ENCODE measurements around the gene TRAPPC6A.
"Not testable (repeated sequence)": the region's sequence is repeated elsewhere in the genome, so short reads cannot be mapped to it uniquely, and the experiment has no call there.

The TRAPPC6A gene

DNA sequence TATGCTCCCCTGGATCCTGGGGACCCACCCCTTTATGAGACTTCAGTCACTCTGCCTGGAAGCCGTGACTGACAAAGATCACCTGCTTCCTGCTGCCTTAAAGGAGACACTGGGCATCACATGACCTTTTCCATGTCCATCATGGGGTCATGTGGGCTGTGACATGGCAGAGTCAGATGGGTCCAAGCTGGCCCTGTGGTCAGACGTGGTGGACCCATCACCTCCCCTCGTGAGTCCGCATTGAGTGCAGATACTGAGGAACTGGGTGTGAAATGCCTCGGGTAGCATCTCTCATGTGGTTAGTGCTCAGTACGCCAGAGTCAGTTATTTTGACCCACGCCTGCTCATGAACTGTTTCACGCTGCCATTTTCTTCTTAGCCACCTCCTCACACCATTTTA, 44.4 kb downstream of the TRAPPC6A start:
- H3K4me3 ChIP-seq (ENCODE audit: low read depth, low read length), result no peak overlapping the region

DNA sequence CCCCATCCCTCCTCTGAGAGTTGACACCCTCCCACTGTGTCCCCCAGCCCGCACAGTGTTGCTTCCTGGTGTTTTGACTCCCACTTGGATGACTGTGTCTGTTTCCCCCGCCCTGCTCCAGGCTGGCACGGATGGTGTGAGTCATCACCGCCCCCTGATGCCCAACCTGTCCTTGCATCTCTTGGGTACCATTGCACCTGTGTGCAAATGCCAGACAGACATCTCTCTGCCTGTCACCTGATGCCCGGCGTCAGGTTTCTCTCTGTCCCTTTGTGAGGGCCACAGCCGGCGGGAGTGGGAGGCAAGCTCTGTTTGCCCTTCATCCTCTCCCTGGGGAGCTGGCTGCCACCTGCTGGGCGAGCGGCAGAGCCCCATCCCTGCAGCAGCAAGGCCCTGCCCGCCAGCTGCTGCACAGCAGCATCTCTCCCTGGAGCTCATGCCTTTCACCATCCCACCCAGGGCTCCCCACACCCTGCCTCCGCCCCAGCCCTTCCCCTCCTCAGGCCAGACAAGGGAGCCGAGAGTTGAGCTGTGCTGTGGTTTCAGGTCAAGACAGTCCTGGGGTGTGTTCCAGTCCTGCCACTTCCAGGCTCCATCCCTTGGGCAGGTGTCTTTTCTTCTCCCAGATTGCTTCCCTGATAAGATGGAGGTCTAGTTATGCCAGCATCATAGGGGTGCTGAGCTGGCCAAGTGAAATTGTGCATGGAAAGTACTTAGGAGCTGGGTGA, 47.0 kb downstream of the TRAPPC6A start:
- H3K4me3 ChIP-seq (ENCODE audit: low read depth, low read length), result no peak overlapping the region

DNA sequence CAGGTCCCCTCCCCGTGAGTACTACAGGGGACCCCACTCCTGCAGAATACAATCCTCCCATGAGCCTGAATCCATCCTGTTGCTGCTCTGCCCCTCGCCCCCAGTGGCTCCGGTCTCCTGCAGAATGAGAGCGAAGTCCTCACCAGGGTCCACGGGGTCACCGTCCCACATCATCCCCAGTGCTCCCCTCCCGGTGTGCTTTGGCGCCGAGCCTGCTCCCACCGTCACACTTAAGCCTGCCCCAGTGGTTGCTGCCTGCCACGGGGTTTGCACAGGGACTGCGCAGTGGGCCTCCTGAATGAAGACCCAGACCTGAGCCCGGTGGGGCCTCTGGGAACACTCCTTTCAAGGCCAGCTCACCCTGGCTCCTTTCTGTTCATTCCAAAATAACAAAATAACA, 47.8 kb downstream of the TRAPPC6A start:
- no peak overlapping the region for H3K4me3 ChIP-seq (ENCODE audit: low read depth, low read length)

DNA sequence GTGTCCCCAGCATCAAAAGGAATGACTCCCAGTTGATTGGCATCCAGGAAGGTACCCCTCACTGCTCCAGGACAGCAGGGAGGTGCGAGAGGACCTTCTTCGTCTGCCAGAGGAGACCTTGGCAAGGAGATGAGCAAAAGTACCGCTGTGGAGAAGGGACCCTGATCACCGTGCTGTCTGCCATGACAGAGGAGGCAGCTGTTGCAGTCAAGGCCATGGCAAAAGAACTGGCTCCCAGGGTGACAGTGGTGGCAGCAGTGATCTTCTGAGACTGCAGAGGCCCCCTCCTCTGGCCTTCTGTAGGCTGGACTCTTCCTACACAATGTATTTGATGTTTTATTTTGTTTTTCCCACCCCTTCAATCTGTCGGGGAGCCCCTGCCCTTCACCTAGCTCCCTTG, 49.2 kb downstream of the TRAPPC6A start:
- H3K4me3 ChIP-seq (ENCODE audit: low read depth, low read length), result no peak overlapping the region

DNA sequence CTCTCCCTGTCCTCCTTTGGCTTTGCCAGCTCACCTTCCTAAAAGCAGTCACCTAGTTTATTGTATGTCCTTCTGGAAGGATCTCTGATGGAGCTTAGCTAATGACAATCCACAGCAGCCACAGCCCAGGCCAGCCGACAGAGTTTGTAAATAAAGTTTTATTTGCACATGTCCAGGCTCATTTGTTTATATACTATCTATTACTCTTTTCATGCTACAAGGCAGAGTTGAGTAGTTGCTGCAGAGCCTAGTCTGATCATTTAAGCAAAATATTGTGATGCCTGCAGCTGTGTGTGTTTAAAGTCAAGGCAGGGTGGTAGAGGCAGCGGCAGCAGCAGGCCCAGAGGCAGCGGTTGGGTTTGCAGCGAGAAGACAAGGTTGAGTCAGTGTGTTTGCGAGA, 49.9 kb downstream of the TRAPPC6A start:
- no peak overlapping the region for H3K4me3 ChIP-seq (ENCODE audit: low read depth, low read length)

DNA sequence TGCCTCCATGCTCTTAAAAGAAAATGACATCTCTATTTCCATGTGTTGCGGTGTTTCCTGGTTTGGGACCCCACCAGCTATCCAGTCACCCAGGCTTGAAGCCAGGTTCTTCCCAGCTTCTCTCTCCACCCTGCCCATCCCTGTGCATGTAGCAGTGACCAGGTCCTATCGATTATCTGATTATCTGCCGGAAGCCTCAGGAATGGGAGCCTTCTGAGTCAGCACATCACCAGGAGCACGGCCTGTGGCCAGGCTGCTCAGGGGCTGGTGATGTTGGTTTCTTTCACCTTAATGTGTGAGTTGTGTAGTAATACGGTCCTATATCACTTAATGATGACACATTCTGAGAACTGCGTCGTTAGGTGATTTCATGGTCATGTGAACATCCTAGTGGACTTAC, 51.4 kb downstream of the TRAPPC6A start:
- H3K4me3 ChIP-seq (ENCODE audit: low read depth, low read length), result no peak overlapping the region

DNA sequence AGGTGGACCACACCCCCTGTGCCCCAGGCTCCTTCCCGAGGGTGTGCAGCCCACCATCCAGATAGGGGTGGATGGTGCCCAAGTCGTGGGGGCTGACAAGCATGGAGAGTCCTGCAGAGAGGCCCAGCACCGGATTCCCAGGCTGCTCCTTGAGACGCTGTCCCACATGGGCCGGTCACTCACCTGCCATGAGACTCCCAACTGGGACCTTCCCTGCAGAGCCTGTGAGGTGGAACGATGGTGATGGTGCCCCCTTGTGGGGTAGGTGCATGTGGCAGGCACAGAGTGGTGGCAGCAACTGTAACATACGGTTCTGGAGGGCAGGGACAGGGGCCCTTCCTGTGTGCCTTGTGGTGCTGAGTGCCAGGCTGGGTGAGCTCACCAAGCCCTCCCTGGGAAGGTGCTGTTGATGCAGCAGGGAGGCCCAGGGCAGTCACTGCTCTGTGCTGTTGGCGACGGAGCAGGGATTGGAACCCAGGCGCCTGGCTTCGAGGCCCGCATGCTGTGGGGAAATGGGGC, 52.0 kb downstream of the TRAPPC6A start:
- H3K4me3 ChIP-seq (ENCODE audit: low read depth, low read length), result no peak overlapping the region

DNA sequence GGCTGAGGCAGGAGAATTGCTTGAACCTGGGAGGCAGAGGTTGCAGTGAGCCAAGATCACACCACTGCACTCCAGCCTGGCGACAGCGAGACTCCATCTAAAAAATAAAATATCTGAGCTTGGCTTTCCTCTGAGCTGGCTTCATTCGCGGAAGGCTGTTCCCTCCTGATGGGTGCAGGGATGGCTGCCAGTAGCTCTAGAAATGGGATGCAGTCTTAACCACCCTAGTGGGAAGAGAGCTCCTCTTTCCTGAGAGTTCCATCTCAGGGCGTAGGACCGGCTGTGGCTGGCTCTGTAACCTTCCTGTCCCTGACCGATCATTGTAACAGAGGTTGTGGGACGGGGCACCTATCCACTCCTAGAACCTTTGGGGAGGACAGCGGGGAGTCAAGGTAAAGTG, 52.7 kb downstream of the TRAPPC6A start:
- H3K4me3 ChIP-seq (ENCODE audit: low read depth, low read length), result no peak overlapping the region

DNA sequence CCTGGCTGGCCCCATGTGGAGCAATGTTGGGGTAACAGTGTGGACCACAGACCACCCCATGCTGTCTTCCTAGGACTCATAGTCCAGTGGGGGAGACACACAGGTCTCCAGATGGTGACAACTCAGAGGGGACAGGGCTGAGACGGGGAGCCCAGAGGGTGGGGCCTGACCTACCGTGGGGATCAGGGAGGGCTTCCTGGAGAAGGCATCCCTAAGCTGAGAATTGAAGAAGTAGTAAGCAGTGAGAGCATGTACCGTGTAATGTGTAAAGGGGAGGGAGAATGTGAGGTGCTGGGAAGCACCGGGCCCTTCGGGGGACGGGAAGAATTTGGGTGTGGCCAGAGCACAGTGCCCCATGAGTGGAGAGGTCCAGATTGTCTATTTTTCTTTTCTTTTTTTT, 54.0 kb downstream of the TRAPPC6A start:
- no peak overlapping the region for H3K4me3 ChIP-seq (ENCODE audit: low read depth, low read length)

DNA sequence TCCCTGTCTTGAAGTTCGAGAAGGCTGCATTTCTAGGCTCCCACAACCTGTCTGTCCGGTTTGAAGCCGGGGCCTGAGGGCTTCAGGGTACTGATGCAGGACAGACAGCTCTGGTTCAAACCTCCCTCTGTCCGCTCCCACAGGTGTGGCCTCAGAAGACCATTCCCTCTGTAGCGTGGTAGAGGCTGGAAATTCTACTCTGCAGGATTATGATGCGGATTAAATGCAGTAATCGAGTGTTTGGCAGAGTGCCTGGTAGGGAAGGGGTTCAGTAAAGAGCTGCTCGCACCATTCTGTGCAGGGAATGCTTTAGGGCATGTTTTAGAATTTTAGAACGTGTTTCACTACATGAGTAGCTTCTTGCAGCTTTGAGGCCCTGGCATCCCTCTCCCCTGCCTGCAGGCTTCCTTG, 54.6 kb downstream of the TRAPPC6A start:
- no peak overlapping the region for H3K4me3 ChIP-seq (ENCODE audit: low read depth, low read length)

DNA sequence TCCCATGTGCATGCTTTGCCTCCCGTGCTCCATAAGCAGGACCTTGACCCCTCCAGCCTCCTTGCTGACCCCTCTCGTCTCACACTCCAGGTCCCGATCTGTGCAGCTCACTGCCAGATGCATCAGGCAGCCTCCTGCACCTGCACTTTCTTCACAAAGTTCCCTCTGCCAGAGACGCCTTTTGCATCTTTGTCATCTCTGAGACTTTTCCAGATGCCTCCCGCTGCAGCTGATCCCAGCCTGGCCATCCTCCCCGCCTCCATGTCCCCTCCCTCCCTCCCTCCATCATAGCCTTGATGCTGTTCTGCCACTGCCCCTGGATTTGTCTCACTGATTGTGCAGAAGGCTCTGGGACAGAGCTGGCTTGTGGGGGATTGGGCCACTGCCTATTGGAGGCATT, 55.2 kb downstream of the TRAPPC6A start:
- no peak overlapping the region for H3K4me3 ChIP-seq (ENCODE audit: low read depth, low read length)

DNA sequence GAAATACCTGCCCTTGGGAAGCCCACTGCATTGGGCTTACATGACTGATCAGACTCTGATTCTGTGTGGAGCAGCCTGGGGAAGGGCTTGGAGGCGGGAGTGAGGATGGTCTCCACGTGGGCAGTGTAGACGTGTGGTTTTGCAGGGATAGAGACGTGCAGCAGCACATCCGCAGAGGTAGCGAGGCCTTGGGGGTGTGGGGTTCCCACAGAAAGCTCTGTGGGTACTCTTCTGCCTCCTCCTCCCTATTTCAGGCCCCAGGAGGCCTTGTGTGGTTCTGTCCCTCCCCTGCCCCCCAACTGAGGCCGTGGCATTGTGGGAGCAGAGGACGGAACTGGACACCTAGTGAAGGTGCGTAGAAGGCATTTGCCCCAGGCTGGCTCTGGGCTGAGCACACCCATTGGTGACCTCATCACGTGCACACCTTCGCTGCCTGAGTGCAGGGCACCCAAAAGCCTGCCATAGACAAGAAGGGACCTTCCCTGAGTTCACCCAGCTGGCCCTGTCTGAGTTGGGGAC, 56.2 kb downstream of the TRAPPC6A start:
- no peak overlapping the region for H3K4me3 ChIP-seq (ENCODE audit: low read depth, low read length)

DNA sequence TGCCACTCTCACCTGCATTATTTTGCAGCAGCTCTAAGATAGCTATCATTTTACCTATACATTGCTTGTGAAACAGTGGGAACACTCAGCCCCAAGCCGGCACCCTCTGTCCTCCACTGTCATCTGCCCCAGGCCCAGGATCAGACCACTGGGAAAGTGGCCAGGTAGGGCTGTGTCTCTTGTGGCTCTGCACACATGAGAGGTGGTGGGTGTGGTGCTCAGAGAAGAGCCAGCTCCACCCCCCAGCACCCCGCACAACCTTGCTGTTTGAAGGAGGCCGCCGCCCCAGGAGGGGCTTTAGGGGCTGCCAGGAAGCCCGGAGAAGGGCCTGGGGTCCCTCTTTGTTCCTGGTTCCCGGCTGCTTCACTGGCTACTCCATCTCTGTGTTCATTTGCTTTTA, 58.5 kb downstream of the TRAPPC6A start:
- H3K4me3 ChIP-seq (ENCODE audit: low read depth, low read length), result no peak overlapping the region

DNA sequence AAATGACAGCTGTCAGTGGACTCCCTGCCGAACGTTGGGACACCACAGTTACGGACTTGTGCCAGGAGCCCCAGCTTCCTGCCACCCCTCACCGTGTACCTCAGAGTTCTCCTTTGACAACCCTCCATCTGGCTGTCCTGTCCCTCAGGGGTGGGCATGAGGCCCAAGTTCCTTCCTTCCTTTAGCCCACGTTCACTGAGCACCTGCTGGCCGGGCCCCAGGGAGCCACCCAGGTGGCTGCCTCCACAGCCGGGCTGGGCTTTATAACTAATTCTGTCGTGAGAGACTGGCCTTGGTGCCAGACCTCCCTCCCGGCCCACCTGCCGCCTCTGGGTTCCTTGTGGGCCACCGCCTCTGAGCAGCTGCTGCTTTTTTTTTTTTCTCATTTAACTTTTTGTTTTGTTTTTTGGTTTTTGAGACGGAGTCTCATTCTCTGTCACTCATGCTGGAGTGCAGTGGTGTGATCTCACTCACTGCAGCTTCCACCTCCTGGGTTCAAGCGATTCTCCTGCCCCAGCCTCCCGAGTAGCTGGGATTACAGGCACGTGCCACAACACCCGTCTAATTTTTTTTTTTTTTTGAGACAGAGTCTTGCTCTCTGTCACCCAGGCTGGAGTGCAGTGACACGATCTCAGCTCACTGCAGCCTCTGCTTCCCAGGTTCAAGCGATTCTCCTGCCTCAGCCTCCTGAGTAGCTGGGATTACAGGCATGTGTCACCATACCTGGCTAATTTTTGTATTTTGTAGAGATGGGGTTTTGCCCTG, 59.3 kb downstream of the TRAPPC6A start:
- H3K4me3 ChIP-seq (ENCODE audit: low read depth, low read length), result not testable (repeated sequence)

DNA sequence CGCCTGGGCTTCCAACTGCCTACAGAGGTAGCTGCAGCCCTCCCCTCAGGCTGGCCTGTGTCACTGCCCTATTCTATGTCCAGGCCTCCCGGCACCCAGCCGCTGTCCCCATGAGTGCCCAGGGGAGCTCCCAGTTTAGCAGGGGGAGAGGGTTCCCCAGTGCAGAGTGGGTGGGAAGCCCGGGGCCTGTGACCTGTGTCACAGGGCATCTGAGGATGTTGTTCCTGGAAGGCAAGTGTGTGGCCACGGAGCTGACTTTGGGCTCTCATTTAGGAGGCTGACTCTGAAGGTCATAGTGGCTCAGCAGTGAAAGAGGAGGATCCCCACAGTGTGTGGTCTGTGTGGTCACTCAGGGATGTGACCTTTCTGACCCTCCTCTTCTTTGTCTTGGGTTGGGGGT, 59.9 kb downstream of the TRAPPC6A start:
- no peak overlapping the region for H3K4me3 ChIP-seq (ENCODE audit: low read depth, low read length)

DNA sequence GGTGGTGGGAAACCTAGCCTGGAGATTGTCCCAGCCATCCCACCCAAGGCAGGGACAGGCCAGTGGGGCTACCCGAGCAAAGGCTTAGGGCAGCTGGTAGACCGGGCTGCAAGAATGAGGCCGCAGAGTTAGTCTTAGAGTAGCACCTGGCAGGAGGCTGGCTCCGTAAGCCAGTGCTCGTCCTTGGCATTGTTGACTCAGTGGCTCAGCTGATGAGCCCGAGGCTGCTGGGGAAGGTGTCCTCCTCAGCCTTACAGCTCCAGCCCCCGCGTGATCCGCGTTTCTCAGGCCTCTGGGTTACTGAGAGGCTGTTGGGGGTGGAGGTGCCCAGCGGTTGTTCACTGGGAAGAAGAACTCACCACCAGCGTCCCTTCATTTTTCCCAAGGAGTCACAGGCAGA, 60.4 kb downstream of the TRAPPC6A start:
- H3K4me3 ChIP-seq (ENCODE audit: low read depth, low read length), result no peak overlapping the region

DNA sequence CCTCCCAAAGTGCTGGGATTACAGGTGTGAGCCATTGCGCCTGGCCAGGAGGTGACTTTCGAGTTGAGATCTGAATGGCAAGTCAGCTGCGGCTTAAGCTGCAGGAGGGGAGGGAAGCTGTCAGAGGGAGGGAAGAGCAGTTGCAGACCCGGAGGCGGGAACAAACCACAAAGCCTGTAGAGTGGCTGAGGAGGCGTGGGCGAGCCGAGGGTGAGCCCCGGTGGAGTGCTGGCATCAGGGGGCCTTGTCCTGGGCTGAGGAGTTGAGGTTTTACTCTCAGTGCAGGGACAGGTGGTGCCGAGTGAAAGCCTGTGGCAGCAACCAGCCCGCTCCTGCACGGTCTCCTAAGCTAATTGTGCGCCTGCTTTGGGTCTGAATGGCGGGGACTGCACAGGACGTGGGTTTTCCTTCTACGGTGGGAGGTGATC, 60.9 kb downstream of the TRAPPC6A start:
- no peak overlapping the region for H3K4me3 ChIP-seq (ENCODE audit: low read depth, low read length)

DNA sequence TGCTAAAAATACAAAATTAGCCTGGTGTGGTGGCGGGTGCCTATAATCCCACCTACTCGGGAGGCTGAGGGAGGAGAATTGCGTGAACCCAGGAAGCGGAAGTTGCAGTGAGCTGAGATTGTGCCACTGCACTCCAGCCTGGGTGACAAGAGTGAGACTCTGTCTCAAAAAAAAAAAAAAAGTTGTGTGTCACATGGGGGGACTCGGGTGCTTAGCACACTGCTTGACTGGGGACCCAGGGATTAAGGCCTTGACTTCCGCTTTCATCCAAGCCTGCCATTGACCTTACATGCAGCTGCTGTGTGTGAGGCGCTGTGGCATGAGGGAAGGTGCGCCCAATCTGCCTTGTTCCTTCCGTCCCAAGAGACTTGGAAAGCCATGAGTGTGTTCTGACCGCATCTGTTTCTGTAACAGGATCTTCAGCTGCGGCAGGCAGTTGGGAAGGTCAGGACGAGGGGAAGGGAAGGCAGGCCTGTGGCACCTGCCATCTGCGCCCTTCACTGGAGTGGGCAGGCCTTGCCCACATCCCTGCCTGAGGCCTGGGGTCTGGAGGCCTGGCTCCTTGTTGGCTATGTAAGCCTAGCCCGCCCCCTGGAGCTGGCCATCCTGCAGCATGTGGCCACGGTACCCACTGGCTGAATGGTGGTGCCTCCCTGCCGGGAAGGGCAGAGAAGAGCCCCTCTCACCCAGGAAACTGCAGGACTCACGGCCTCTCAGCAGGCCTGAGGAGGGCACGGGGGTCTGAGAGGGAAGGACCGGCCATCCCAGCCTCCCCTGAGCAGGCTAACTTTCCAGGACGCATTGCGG, 62.0 kb downstream of the TRAPPC6A start:
- H3K4me3 ChIP-seq (ENCODE audit: low read depth, low read length), result no peak overlapping the region

DNA sequence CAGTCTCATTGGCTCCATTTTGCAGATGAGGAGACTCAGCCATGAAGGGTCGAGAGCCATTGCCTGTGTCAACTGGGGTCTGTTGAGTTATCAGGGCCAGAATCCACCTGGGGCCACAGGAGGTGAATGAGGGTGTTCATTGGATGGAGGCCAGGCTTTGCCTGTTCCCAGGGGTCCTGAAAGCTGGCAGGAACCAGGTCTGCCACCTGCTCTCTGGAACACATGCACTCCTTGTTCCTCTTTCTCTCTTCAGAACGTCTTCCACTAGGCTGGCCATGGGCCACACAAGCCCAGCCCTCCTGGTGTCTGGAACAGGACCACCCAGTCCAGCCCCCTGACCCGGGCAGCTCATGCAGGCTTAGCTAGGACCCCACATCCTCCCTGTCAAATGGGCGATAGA, 63.9 kb downstream of the TRAPPC6A start:
- H3K4me3 ChIP-seq (ENCODE audit: low read depth, low read length), result no peak overlapping the region

DNA sequence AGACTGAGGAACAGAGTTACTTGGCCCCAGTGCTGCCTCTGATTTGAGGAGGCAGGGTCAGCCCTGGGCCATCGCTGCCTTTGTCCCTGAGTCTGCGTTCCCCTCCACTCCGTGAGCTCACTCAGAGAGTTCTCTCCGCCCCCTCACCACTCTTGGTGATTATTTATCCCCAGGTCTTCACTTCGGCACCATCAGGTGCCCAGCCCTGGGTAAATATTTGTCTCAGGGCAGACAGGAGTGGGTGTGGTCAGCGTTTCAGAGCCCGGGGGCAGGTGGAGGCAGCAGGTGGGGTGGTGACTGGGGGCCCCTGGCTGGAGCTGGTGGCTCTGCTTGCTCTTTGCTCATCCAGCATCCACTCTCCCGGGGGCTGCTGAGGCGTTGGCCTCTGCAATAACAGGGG, 64.4 kb downstream of the TRAPPC6A start:
- H3K4me3 ChIP-seq (ENCODE audit: low read depth, low read length), result no peak overlapping the region

All from iPS-11a (cell line).